ENCODE measurements around the gene CLK1. TPM values are rescaled to one million over a fixed set of nuclear protein-coding genes. Genes with fewer than 3 reads are reported as not detected.
A peak's percentile ranks its signal among the peaks of the same experiment; 100 is the strongest.
"Not testable (repeated sequence)": the region's sequence is repeated elsewhere in the genome, so short reads cannot be mapped to it uniquely, and the experiment has no call there.

CLK1 gene
- total RNA-seq, 1 donor from 2014 or later: 69.2 TPM

- DNase-seq (ENCODE audit: low read depth, low spot score): no peak
- H3K4me1 Mint-ChIP-seq: no peaks in the 10 kb centered on the region
- no peaks in the 10 kb centered on the region for H3K9me3 Mint-ChIP-seq
- TF ChIP-seq, protein P1, sequence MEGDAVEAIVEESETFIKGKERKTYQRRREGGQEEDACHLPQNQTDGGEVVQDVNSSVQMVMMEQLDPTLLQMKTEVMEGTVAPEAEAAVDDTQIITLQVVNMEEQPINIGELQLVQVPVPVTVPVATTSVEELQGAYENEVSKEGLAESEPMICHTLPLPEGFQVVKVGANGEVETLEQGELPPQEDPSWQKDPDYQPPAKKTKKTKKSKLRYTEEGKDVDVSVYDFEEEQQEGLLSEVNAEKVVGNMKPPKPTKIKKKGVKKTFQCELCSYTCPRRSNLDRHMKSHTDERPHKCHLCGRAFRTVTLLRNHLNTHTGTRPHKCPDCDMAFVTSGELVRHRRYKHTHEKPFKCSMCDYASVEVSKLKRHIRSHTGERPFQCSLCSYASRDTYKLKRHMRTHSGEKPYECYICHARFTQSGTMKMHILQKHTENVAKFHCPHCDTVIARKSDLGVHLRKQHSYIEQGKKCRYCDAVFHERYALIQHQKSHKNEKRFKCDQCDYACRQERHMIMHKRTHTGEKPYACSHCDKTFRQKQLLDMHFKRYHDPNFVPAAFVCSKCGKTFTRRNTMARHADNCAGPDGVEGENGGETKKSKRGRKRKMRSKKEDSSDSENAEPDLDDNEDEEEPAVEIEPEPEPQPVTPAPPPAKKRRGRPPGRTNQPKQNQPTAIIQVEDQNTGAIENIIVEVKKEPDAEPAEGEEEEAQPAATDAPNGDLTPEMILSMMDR (conservative IDR thresholded peaks at IDR 0.05): no peak
- H3K27me3 Mint-ChIP-seq (ENCODE audit: low read depth): no peaks in the 10 kb centered on the region
- no peak overlapping the region for H3K4me3 Mint-ChIP-seq
- peaks cover 12% of the 10 kb centered on the region for H3K36me3 Mint-ChIP-seq (ENCODE audit: low read depth)
- no peak overlapping the region for H3K27ac Mint-ChIP-seq (ENCODE audit: unreplicated experiment)
Measured at GRCh38 chr2:200899482-200899881, 35.0 kb upstream of the CLK1 start.

- Mint-ChIP-seq H3K4me1 (peaks cover 57% of the 10 kb centered on the region), H3K9me3 (no peaks in the 10 kb centered on the region), H3K4me3 (peak within 1 kb of the TSS; percentile 98), H3K36me3 (ENCODE audit: low read depth) (peaks cover 6% of the 10 kb centered on the region), H3K27me3 (ENCODE audit: low read depth) (no peaks in the 10 kb centered on the region), H3K27ac (ENCODE audit: unreplicated experiment) (peak within 1 kb of the TSS; percentile 99)
- peak; percentile 90 for DNase-seq (ENCODE audit: low read depth, low spot score)
- TF ChIP-seq, protein P1 (conservative IDR thresholded peaks at IDR 0.05): no peak
Measured at GRCh38 chr2:200888704-200889625, 24.5 kb upstream of the CLK1 start, which contains the start of the genes NIF3L1 and PPIL3. Gene NIF3L1, plus strand, starts transcription at chr2:200889371. Its CDS starts 2,573 bp downstream, at chr2:200891944. Gene PPIL3, minus strand, starts transcription at chr2:200889077. Its CDS starts 1,462 bp downstream, at chr2:200887615.

GRCh38 chr2:200881715-200882249 lies 17.3 kb upstream of the CLK1 start:
- not testable (repeated sequence) for H3K9me3 Mint-ChIP-seq; H3K36me3 Mint-ChIP-seq (ENCODE audit: low read depth); DNase-seq (ENCODE audit: low read depth, low spot score)

DNA sequence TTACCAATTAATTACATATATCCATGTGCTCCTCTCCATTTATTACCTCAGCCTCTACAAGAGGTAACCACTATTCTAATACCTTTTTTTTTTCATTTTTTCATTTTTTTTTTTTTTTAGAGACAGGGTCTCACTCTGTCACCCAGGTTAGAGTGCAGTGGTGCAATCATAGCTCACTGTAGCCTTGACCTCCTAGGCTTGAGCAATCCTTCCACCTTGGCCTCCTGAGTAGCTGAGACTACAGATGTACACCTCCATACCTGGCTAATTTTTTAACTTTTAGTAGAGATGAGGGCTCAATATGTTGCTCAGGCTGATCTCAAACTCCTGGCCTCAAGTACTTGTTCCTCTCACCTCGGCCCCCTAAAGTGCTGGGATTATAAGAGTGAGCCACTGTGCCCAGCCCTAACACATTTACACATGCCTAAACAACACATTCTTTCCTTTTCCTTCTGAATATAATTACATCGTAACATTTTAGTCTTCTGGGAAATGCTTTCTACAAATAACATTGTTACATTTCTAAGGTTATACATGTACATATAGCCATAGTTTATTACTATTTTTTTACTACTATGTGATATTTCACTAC lies 13.9 kb upstream of the CLK1 start:
- Mint-ChIP-seq H3K4me1 (no peaks in the 10 kb centered on the region), H3K27me3 (ENCODE audit: low read depth) (no peaks in the 10 kb centered on the region), H3K9me3 (no peaks in the 10 kb centered on the region), H3K36me3 (ENCODE audit: low read depth) (peaks cover 6% of the 10 kb centered on the region), H3K27ac (ENCODE audit: unreplicated experiment) (no peak overlapping the region), H3K4me3 (no peak overlapping the region)
- TF ChIP-seq, protein P1 (conservative IDR thresholded peaks at IDR 0.05): no peak
- no peak for DNase-seq (ENCODE audit: low read depth, low spot score)

More at GRCh38 chr2:200881715-200882249, 17.3 kb upstream of the CLK1 start:
- H3K27ac Mint-ChIP-seq (ENCODE audit: unreplicated experiment); H3K4me1 Mint-ChIP-seq; H3K27me3 Mint-ChIP-seq (ENCODE audit: low read depth): not testable (repeated sequence)
- peak overlapping the region; percentile 18 for H3K4me3 Mint-ChIP-seq

GRCh38 chr2:200877443-200877842 lies 13.0 kb upstream of the CLK1 start:
- H3K4me1 Mint-ChIP-seq: no peaks in the 10 kb centered on the region
- H3K9me3 Mint-ChIP-seq: no peaks in the 10 kb centered on the region
- no peak for DNase-seq (ENCODE audit: low read depth, low spot score)
- H3K4me3 Mint-ChIP-seq: no peak overlapping the region
- no peaks in the 10 kb centered on the region for H3K27me3 Mint-ChIP-seq (ENCODE audit: low read depth)
- no peak overlapping the region for H3K27ac Mint-ChIP-seq (ENCODE audit: unreplicated experiment)
- peaks cover 6% of the 10 kb centered on the region for H3K36me3 Mint-ChIP-seq (ENCODE audit: low read depth)
- TF ChIP-seq, protein P1 (conservative IDR thresholded peaks at IDR 0.05): no peak
